GM18499 (cell line): Measurements from ENCODE around the gene PICALM.
"Not testable (repeated sequence)": the region's sequence is repeated elsewhere in the genome, so short reads cannot be mapped to it uniquely, and the experiment has no call there.

ENCODE experiments used
- ATAC-seq: cut with Tn5 transposase; IDR thresholded peaks from one replicate; pipeline ENCODE4 v1.9.1; 2021; ENCODE audit warnings: moderate number of reproducible peaks; ENCODE audit not compliant: insufficient read depth, unreplicated experiment

Gene PICALM

DNA sequence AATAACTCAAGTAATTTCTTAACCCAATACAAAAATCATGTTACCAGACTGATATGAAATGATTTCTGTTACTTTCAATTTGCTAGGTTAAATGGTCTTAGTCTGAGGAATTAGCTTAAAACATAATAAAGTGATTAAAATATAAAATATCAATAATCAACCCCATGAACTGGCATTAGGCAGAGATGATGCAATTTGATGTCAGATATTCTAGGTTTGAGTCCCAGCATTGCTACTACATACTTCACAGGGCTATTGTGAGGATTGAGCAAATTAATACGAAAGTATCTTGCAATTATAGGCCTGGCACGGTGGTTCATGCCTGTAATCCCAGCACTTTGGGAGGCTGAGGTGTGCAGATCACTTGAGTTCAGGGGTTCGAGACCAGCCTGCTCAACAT, 66.5 kb downstream of the PICALM start:
- no peak for ATAC-seq

- ATAC-seq = no peak
Measured at GRCh38 chr11:85991508-85991907, 77.4 kb downstream of the PICALM start.

- no peak for ATAC-seq
Measured at GRCh38 chr11:85989746-85990145, 79.1 kb downstream of the PICALM start.

DNA sequence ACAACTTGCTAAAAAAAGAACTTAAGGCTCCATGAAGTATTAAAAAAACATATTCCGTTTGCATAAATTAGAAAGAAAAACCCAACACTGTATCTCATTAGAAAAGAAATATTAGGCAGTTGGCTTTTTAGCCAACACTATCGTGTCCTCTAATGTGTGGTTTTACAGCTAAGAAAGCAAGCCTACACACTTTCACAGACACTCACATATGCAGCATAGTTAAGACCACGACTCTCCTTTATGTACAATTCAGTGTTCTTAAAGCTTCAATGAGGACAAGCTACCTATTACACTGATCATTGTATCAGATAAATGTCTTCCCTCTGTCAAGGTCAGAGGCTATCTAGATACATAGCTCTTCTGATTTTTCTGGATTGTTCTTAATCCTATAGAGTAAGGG, 80.1 kb downstream of the PICALM start:
- ATAC-seq = no peak

DNA sequence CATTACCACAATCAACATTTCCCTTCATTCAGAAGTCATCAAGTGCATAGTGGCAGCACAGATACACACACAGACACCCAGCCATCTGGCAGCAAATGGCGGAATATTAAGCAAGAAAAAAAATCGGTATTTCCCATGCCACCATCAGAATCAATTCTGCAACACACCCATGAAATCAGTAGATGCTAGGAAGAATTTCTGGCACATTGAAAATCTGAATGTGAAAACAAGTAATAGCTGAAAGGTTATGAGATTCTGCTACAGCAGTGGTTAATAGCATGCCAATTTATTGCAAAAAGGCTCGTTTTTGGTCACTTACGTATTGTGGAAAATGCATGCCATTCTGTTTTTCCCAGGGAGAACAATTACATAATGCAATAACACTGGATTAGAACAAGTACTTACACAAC, 91.1 kb downstream of the PICALM start:
- ATAC-seq = no peak

GRCh38 chr11:85976525-85976924, 92.4 kb downstream of the PICALM start:
- no peak for ATAC-seq

GRCh38 chr11:85974122-85974521, 94.8 kb downstream of the PICALM start:
- no peak for ATAC-seq

DNA sequence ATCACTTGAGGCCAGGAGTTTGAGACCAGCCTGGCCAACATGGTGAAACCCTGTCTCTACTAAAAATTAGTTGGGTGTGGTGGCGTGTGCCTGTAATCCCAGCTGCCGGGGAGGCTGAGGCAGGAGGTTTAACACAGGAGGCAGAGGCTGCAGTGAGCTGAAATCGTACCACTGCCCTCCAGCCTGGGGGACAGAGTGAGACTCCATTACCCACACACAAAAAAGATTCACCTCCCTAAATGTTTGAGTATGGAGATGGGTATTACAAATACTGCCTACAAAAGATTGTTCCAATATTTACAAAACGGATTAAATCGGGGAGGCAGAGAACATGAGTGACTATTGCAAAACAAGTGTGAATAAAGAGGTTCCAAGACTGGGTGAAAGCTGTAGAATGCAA, 98.3 kb downstream of the PICALM start:
- no peak for ATAC-seq

GRCh38 chr11:85967457-85967856, 101.4 kb downstream of the PICALM start:
- no peak for ATAC-seq

GRCh38 chr11:85965202-85965601, 103.7 kb downstream of the PICALM start:
- ATAC-seq = no peak

- ATAC-seq = no peak
Measured at GRCh38 chr11:85961930-85962363, 106.9 kb downstream of the PICALM start.

- ATAC-seq = no peak
Measured at GRCh38 chr11:85961130-85961529, 107.8 kb downstream of the PICALM start.

GRCh38 chr11:85960678-85961077, 108.2 kb downstream of the PICALM start:
- no peak for ATAC-seq

DNA sequence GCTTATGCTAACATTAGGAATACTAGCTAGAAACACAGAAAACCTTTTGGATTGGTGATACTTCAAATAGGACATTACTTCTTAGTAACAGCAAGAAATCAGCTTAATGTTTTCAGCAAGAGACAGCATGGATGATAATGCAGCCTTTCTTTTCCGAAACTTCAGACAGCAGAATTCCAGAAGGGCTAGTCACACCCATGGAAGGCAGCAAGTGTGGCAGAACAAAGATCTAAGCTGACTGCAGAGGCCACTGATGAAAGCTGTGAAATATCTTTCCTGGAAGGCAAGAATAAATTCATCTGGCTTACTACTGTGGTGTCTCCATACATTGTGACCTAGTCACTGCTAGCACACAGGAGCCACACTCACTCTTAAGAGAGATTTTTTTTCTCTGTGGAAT, 113.4 kb downstream of the PICALM start:
- no peak for ATAC-seq

DNA sequence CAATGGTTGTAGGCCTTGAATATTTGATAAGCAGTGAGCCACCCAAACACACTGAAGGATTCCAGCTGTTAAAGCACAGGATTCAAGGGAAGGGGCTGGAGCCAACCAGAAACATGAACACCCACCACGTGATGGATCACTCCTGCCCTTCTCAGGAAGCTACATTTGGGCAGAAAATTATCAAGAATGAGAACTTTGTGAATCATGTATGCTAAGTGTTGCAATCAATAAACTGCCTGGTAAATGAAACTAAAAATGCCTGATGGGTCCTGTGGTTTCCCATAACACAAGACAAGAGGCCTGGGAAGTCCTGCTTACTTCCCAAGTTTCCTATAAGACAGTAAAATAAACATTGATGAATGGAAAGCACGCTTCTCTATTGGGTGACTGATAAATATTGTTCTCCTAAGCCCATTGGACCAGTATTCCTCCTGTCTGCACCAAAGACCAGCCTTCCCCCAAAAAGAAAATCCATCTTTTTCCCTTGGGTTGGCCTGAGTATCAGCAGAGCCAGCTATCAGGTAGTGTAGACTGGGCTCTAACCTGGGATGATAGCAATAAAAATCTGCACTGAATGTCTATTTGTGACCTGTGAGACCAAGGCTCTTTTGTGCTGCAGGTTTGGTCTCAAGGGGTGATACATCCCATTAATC, 115.3 kb downstream of the PICALM start:
- no peak for ATAC-seq

DNA sequence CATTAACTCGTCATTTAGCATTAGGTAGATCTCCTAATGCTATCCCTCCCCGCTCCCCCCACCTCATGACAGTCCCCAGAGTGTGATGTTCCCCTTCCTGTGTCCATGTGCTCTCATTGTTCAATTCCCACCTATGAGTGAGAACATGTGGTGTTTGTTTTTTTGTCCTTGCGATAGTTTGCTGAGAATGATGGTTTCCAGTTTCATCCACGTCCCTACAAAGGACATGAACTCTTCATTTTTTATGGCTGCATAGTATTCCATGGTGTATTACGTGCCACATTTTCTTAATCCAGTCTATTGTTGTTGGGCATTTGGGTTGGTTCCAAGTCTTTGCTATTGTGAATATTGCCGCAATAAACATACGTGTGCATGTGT, 116.8 kb downstream of the PICALM start:
- not testable (repeated sequence) for ATAC-seq

GRCh38 chr11:85951428-85952107, 117.3 kb downstream of the PICALM start:
- ATAC-seq = no peak

GRCh38 chr11:85951049-85951405, 117.9 kb downstream of the PICALM start:
- ATAC-seq = no peak

DNA sequence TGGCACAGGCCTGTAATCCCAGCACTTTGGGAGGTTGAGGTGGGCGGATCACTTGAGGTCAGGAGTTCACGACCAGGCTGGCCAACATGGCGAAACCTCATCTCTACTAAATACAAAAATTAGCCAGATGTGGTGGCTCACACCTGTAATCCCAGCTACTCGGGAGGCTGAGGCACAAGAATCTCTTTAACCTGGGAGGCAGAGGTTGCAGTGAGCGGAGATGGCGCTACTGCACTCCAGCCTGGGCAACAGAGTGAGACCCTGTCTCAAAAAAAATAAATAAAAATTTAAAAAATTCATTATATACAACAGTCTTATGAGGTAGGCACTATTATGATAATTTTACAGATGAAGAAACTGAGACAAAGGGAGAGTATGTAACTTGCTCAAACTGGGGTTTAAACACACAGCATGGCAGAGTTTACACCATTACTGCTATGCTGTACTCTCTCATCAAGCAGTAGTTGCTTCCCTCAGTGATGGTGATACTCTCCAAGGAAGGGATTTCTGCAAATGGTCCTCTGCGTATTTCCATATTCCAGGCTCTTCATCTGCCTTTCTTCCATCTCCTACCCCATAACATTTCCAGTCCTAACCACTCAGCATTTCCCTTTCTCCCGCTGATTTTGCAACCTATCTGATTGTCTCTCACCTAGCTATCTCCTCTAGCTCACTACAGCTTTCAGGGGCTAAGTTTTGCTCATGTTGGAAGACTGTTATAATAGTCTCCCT, 118.4 kb downstream of the PICALM start:
- ATAC-seq = no peak

- ATAC-seq = no peak
Measured at GRCh38 chr11:85949798-85950197, 119.1 kb downstream of the PICALM start.

- no peak for ATAC-seq
Measured at GRCh38 chr11:85948884-85949283, 120.0 kb downstream of the PICALM start.
